ENCODE data around the gene PYGM. TPM values are rescaled to one million over a fixed set of nuclear protein-coding genes. Genes with fewer than 3 reads are reported as not detected.

Gene PYGM
- total RNA-seq, 1 experiment from 2014 or later: 3.6 TPM

GRCh38 chr11:64774144-64774543, 14.4 kb upstream of the PYGM start:
- Histone ChIP-seq H3K9ac (ENCODE audit: extremely low read depth, insufficient read length, low read length) (no peak overlapping the region), H3K14ac (ENCODE audit: insufficient read depth, low read length) (no peak overlapping the region), H3K27ac (ENCODE audit: insufficient read length, low read depth, low read length) (no peak overlapping the region), H3K4me1 (ENCODE audit: insufficient read depth, low read length) (no peaks in the 10 kb centered on the region), H3K23ac (ENCODE audit: insufficient read length, low read depth, low read length) (no peak overlapping the region), H3T11ph (ENCODE audit: low read length) (no peak overlapping the region), H3K4me2 (ENCODE audit: insufficient read depth, insufficient read length, low read length) (no peak overlapping the region), H2BK120ac (ENCODE audit: low read depth, low read length, poor library complexity, severe bottlenecking) (no peak overlapping the region), H3K23me2 (ENCODE audit: insufficient read length, low read depth, low read length, poor library complexity, severe bottlenecking) (no peaks in the 10 kb centered on the region), H3K56ac (ENCODE audit: insufficient read length, low read depth, low read length) (no peak overlapping the region), H2BK20ac (ENCODE audit: low read depth, low read length, poor library complexity, severe bottlenecking) (no peak overlapping the region), H3K18ac (ENCODE audit: insufficient read length, low read depth, low read length) (no peak overlapping the region), H2BK5ac (ENCODE audit: insufficient read length, low read length) (no peak overlapping the region), H2AK5ac (ENCODE audit: insufficient read length, low read length) (no peak overlapping the region), H3K9me3 (ENCODE audit: control insufficient read depth, low read depth, low read length) (no peaks in the 10 kb centered on the region), H4K91ac (ENCODE audit: insufficient read length, low read depth, low read length) (no peak overlapping the region), H4K5ac (ENCODE audit: insufficient read length, low read depth, low read length) (no peak overlapping the region), H2BK15ac (ENCODE audit: low read depth, low read length) (no peak overlapping the region), H4K8ac (replicated peaks; ENCODE audit: insufficient read length, low read depth, low read length) (no peak overlapping the region), H2BK12ac (ENCODE audit: insufficient read length, low read depth, low read length) (no peak overlapping the region), H4K20me1 (ENCODE audit: control insufficient read depth, insufficient read depth, insufficient read length) (peaks cover 3% of the 10 kb centered on the region), H3K79me1 (ENCODE audit: insufficient read depth, low read depth, low read length, poor library complexity, severe bottlenecking) (peaks cover 7% of the 10 kb centered on the region), H2AFZ (ENCODE audit: low read length) (no peak overlapping the region), H3K4ac (ENCODE audit: low read depth, low read length) (no peak overlapping the region), H3K27me3 (ENCODE audit: insufficient read depth, low read length) (no peaks in the 10 kb centered on the region), H3K79me2 (ENCODE audit: insufficient read depth, low read length) (peaks cover 26% of the 10 kb centered on the region)
- no peak for DNase-seq
- no CpG with 5 or more reads among the region's 5 CpGs for WGBS (ENCODE audit: extremely low coverage, insufficient read length, low lambda C conversion rate)
- Mint-ChIP-seq H3K4me1 (peaks cover 21 to 26% of the 10 kb centered on the region in 2 experiments), H3K4me3 (no peak overlapping the region), H3K36me3 (ENCODE audit: insufficient read depth in 1 of 3, low read depth in 3 of 3) (peaks cover 77 to 84% (median 84%) of the 10 kb centered on the region in 3 experiments), H3K9me3 (no peaks in the 10 kb centered on the region; a peak in 1 of 5 replicates), H3K27me3 (ENCODE audit: low read depth) (no peaks in the 10 kb centered on the region), H3K27ac (peak overlapping the region in 1 of 3 experiments; percentile 41; a peak in 1 of 7 replicates)
- TF ChIP-seq CTCF (conservative IDR thresholded peaks at IDR 0.05): no peak

Data from H9 (cell line).